ENCODE data around the gene IRF3.
A peak's percentile ranks its signal among the peaks of the same experiment; 100 is the strongest.

The IRF3 gene

GRCh38 chr19:49665351-49666119, at the start of gene IRF3, which contains the start of gene BCL2L12:
TSS of gene IRF3 (minus strand) at chr19:49665857. CDS start at chr19:49664838, 1,019 bp downstream.
TSS of gene BCL2L12 (plus strand) at chr19:49665933. CDS start at chr19:49666693, 760 bp downstream.
- DNase-seq: peak; percentile 40 to 98 (median 91)

- DNase-seq: no peak
Observed at GRCh38 chr19:49713236-49713845, 47.7 kb upstream of the IRF3 start.

- DNase-seq: peak in 4 of 56 donors; percentile 0 to 42 (median 6)
Observed at GRCh38 chr19:49712397-49712859, 46.8 kb upstream of the IRF3 start.

GRCh38 chr19:49710372-49710951, 44.8 kb upstream of the IRF3 start:
- DNase-seq: no peak

GRCh38 chr19:49705919-49706318, 40.3 kb upstream of the IRF3 start:
- no peak for DNase-seq

GRCh38 chr19:49704888-49705642, 39.4 kb upstream of the IRF3 start:
- no peak for DNase-seq

GRCh38 chr19:49701271-49701786, 35.7 kb upstream of the IRF3 start:
- DNase-seq: no peak

GRCh38 chr19:49700563-49700962, 34.9 kb upstream of the IRF3 start:
- no peak for DNase-seq

- no peak for DNase-seq
Observed at GRCh38 chr19:49699364-49699763, 33.7 kb upstream of the IRF3 start.

GRCh38 chr19:49696865-49697264, 31.2 kb upstream of the IRF3 start:
- DNase-seq: no peak

- DNase-seq: no peak
Observed at GRCh38 chr19:49696115-49696514, 30.5 kb upstream of the IRF3 start.

GRCh38 chr19:49692147-49692506, 26.5 kb upstream of the IRF3 start:
- peak in 26 of 56 donors; percentile 9 to 76 (median 29) for DNase-seq

GRCh38 chr19:49691243-49692146, 25.8 kb upstream of the IRF3 start:
- peak in 54 of 56 donors; percentile 14 to 88 (median 69) for DNase-seq

- peak in 55 of 56 donors; percentile 40 to 94 (median 80) for DNase-seq
Observed at GRCh38 chr19:49690656-49691242, 25.1 kb upstream of the IRF3 start, which contains the start of gene CPT1C. TSS of gene CPT1C (plus strand) at chr19:49691116. CDS start at chr19:49692253, 1,137 bp downstream.

GRCh38 chr19:49690079-49690655, 24.5 kb upstream of the IRF3 start:
- DNase-seq: peak in 5 of 56 donors; percentile 17 to 51 (median 39)

- peak in 35 of 56 donors; percentile 11 to 69 (median 30) for DNase-seq
Observed at GRCh38 chr19:49689133-49690078, 23.7 kb upstream of the IRF3 start, which contains the start of gene ADM5. TSS of gene ADM5 (plus strand) at chr19:49689594. CDS start at chr19:49689838, 244 bp downstream.

GRCh38 chr19:49688531-49689132, 23.0 kb upstream of the IRF3 start:
- no peak for DNase-seq

Data from nucleus accumbens (tissue), 56 donors.